Measurements from ENCODE around the gene MED12L.

The MED12L gene

GRCh38 chr3:151347432-151347831 is 262.0 kb downstream of the MED12L start:
- TF ChIP-seq TAF1 (IDR thresholded peaks at IDR 0.05; ENCODE audit: borderline replicate concordance, insufficient read depth, low read length) (no peak), FOXP2 (optimal IDR thresholded peaks at IDR 0.05; ENCODE audit: borderline replicate concordance, extremely low read depth, extremely low read length, insufficient read depth) (no peak), SIN3A (IDR thresholded peaks at IDR 0.05; ENCODE audit: borderline replicate concordance, insufficient read depth, low read length) (no peak)

- TF ChIP-seq POLR2AphosphoS5 (IDR thresholded peaks at IDR 0.05; ENCODE audit: low read depth, low read length) = no peak
These were observed 265.2 kb downstream of the MED12L start for GRCh38 chr3:151350656-151351055.

GRCh38 chr3:151351219-151351618 is 265.8 kb downstream of the MED12L start:
- TF ChIP-seq FOXP2 (optimal IDR thresholded peaks at IDR 0.05; ENCODE audit: borderline replicate concordance, extremely low read depth, extremely low read length, insufficient read depth) (no peak), SIN3A (IDR thresholded peaks at IDR 0.05; ENCODE audit: borderline replicate concordance, insufficient read depth, low read length) (no peak), TAF1 (IDR thresholded peaks at IDR 0.05; ENCODE audit: borderline replicate concordance, insufficient read depth, low read length) (no peak), POLR2AphosphoS5 (IDR thresholded peaks at IDR 0.05; ENCODE audit: low read depth, low read length) (no peak), REST (IDR thresholded peaks at IDR 0.05; ENCODE audit: insufficient read depth in 1 of 2, low read depth in 2 of 2, low read length in 2 of 2) (no peak)

GRCh38 chr3:151351648-151352047 is 266.2 kb downstream of the MED12L start:
- TF ChIP-seq FOXP2 (optimal IDR thresholded peaks at IDR 0.05; ENCODE audit: borderline replicate concordance, extremely low read depth, extremely low read length, insufficient read depth) (no peak), TAF1 (IDR thresholded peaks at IDR 0.05; ENCODE audit: borderline replicate concordance, insufficient read depth, low read length) (no peak), POLR2AphosphoS5 (IDR thresholded peaks at IDR 0.05; ENCODE audit: low read depth, low read length) (no peak), REST (IDR thresholded peaks at IDR 0.05; ENCODE audit: insufficient read depth in 1 of 2, low read depth in 2 of 2, low read length in 2 of 2) (no peak), SIN3A (IDR thresholded peaks at IDR 0.05; ENCODE audit: borderline replicate concordance, insufficient read depth, low read length) (no peak)

GRCh38 chr3:151356794-151357462 is 271.5 kb downstream of the MED12L start:
- TF ChIP-seq TAF1 (IDR thresholded peaks at IDR 0.05; ENCODE audit: borderline replicate concordance, insufficient read depth, low read length) (no peak), REST (IDR thresholded peaks at IDR 0.05; ENCODE audit: insufficient read depth in 1 of 2, low read depth in 2 of 2, low read length in 2 of 2) (no peak), POLR2AphosphoS5 (IDR thresholded peaks at IDR 0.05; ENCODE audit: low read depth, low read length) (no peak), FOXP2 (optimal IDR thresholded peaks at IDR 0.05; ENCODE audit: borderline replicate concordance, extremely low read depth, extremely low read length, insufficient read depth) (no peak), SIN3A (IDR thresholded peaks at IDR 0.05; ENCODE audit: borderline replicate concordance, insufficient read depth, low read length) (no peak)

GRCh38 chr3:151357463-151357850 is 272.0 kb downstream of the MED12L start:
- TF ChIP-seq POLR2AphosphoS5 (IDR thresholded peaks at IDR 0.05; ENCODE audit: low read depth, low read length) (no peak), SIN3A (IDR thresholded peaks at IDR 0.05; ENCODE audit: borderline replicate concordance, insufficient read depth, low read length) (no peak), TAF1 (IDR thresholded peaks at IDR 0.05; ENCODE audit: borderline replicate concordance, insufficient read depth, low read length) (no peak), REST (IDR thresholded peaks at IDR 0.05; ENCODE audit: insufficient read depth in 1 of 2, low read depth in 2 of 2, low read length in 2 of 2) (no peak), FOXP2 (optimal IDR thresholded peaks at IDR 0.05; ENCODE audit: borderline replicate concordance, extremely low read depth, extremely low read length, insufficient read depth) (no peak)
